HepG2 (cell line): ENCODE results near the gene C1orf74. TPM values are rescaled to one million over a fixed set of nuclear protein-coding genes. Genes with fewer than 3 reads are reported as not detected.

Experiments used
- ARHGAP35 ChIP-seq: sonication (generic); formaldehyde crosslinking; IDR thresholded peaks from 2 replicates; pipeline ENCODE4 v1.9.0; 2022; ENCODE audit warnings: mild to moderate bottlenecking, inconsistent platforms, moderate library complexity, missing genetic modification reagents, borderline replicate concordance
- DPF2 ChIP-seq: sonication (generic); formaldehyde crosslinking; IDR thresholded peaks from 2 replicates; pipeline ENCODE4 v1.4.0; 2020; ENCODE audit warnings: mild to moderate bottlenecking, low read depth, missing genetic modification reagents, borderline replicate concordance
- KDM3A ChIP-seq: IDR thresholded peaks from 2 replicates; pipeline ENCODE4 v1.6.1; 2018; ENCODE audit warnings: low read depth, missing compliant biosample characterization
- ZMYM4 ChIP-seq: sonication (generic); formaldehyde crosslinking; IDR thresholded peaks from 2 replicates; pipeline ENCODE4 v1.8.1; 2023; ENCODE audit warnings: mild to moderate bottlenecking, missing genetic modification reagents
- ZNF446 ChIP-seq: sonication (generic); formaldehyde crosslinking; IDR thresholded peaks from 2 replicates; pipeline ENCODE4 v1.5.0; 2020; ENCODE audit warnings: mild to moderate bottlenecking, missing genetic modification reagents
- polyA plus RNA-seq, 8 experiments: library from polyadenylated mRNA; depleted of rRNA in 3 of 8; stranded (reverse) in 7 of 8; unstranded in 1 of 8; fragments of >200 nt; fragmentation: Illumina TruSeq in 4 of 8; extraction: Trizol in 4 of 8; gene quantifications; 2 replicates each; pipeline versions ENCODE4 v1.2.1 to v1.2.3, GENCODE V29; 2011 to 2016; ENCODE audit warnings: low read depth in 4 of 8, missing spikeins in 1 of 8, mixed read lengths in 1 of 8; ENCODE audit not compliant: insufficient read depth in 1 of 8
- total RNA-seq, 5 experiments: library from RNA; depleted of rRNA; stranded (reverse); fragments of >200 nt; fragmentation: Illumina TruSeq; extraction: Trizol; gene quantifications; 2 replicates each; pipeline ENCODE4 v1.2.3, GENCODE V29; 2016; ENCODE audit warnings: low read depth in 1 of 5
- TF ChIP-seq, protein P1 (sequence below): IDR thresholded peaks from 2 replicates; pipeline ENCODE4 v1.4.0; 2020; ENCODE audit warnings: mild to moderate bottlenecking, missing genetic modification reagents
- TF ChIP-seq, protein P2 (sequence below): IDR thresholded peaks from 2 replicates; pipeline ENCODE4 v1.6.1; 2018; ENCODE audit warnings: missing genetic modification reagents
- TF ChIP-seq, protein P3 (sequence below): sonication (generic); formaldehyde crosslinking; IDR thresholded peaks from 2 replicates; pipeline ENCODE4 v1.4.0; 2020; ENCODE audit warnings: low read depth, mild to moderate bottlenecking, missing genetic modification reagents
- TF ChIP-seq, protein P4 (sequence below): sonication (generic); formaldehyde crosslinking; IDR thresholded peaks from 2 replicates; pipeline ENCODE4 v1.9.0; 2021; ENCODE audit warnings: mild to moderate bottlenecking, missing genetic modification reagents
- TF ChIP-seq, protein P5 (sequence below): sonication (generic); formaldehyde crosslinking; IDR thresholded peaks from 2 replicates; pipeline ENCODE4 v1.5.0; 2020; ENCODE audit warnings: missing genetic modification reagents

The C1orf74 gene
- total and polyA plus RNA-seq, 2 of the 13 experiments (the other 11 are each of a cell fraction or from before 2014, with no cell fraction given), result 0.33 to 0.71 TPM

DNA sequence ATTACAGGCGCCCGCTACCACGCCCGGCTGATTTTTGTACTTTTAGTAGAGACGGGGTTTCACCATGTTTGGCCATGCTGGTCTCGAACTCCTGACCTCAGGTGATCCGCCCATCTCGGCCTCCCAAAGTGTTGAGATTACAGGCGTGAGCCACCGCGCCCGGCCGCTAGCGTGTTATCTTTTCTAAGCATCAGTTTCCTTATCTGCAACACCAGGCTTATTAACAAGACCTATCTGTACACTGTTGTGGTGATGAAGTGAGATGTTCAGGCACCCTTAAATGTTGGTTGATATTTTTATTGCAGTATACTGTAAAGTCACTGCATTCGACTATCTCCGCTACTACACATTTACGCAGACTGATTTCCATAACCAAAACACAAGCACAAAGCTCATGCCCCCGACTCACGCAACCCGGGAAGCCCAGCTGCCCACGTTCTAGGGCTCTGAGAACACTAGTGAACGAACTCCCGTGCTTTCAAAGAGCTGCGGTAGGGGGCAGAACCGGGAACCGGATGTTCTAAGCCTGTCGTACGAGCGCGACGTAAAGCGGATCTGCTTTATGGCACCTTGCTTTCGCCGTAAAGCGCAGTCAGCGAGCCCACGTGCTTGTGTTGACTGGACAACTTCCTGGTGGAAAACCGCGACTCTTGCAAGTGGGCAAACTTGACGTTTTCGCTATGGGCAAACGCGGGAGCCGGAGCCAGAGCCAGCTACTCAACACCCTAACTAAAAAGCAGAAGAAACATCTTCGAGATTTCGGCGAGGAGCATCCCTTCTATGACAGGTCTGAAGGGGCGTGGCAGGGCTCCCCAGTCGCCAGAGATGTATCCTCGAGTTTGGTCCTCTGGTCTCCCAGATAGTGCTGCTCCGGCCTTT lies 43.3 kb upstream of the C1orf74 start, which contains the start of gene UTP25 (continued):
- TF ChIP-seq, protein P1, sequence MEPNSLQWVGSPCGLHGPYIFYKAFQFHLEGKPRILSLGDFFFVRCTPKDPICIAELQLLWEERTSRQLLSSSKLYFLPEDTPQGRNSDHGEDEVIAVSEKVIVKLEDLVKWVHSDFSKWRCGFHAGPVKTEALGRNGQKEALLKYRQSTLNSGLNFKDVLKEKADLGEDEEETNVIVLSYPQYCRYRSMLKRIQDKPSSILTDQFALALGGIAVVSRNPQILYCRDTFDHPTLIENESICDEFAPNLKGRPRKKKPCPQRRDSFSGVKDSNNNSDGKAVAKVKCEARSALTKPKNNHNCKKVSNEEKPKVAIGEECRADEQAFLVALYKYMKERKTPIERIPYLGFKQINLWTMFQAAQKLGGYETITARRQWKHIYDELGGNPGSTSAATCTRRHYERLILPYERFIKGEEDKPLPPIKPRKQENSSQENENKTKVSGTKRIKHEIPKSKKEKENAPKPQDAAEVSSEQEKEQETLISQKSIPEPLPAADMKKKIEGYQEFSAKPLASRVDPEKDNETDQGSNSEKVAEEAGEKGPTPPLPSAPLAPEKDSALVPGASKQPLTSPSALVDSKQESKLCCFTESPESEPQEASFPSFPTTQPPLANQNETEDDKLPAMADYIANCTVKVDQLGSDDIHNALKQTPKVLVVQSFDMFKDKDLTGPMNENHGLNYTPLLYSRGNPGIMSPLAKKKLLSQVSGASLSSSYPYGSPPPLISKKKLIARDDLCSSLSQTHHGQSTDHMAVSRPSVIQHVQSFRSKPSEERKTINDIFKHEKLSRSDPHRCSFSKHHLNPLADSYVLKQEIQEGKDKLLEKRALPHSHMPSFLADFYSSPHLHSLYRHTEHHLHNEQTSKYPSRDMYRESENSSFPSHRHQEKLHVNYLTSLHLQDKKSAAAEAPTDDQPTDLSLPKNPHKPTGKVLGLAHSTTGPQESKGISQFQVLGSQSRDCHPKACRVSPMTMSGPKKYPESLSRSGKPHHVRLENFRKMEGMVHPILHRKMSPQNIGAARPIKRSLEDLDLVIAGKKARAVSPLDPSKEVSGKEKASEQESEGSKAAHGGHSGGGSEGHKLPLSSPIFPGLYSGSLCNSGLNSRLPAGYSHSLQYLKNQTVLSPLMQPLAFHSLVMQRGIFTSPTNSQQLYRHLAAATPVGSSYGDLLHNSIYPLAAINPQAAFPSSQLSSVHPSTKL, result 0 out of 2 replicates have a peak, but pooled peaks have one; percentile 40
- peak; percentile 98 for TF ChIP-seq ZMYM4
- TF ChIP-seq, protein P2, sequence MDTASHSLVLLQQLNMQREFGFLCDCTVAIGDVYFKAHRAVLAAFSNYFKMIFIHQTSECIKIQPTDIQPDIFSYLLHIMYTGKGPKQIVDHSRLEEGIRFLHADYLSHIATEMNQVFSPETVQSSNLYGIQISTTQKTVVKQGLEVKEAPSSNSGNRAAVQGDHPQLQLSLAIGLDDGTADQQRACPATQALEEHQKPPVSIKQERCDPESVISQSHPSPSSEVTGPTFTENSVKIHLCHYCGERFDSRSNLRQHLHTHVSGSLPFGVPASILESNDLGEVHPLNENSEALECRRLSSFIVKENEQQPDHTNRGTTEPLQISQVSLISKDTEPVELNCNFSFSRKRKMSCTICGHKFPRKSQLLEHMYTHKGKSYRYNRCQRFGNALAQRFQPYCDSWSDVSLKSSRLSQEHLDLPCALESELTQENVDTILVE, result peak; percentile 70; the same call in 1 of the 2 replicates
- TF ChIP-seq ZNF446, result no peak
- TF ChIP-seq, protein P3, sequence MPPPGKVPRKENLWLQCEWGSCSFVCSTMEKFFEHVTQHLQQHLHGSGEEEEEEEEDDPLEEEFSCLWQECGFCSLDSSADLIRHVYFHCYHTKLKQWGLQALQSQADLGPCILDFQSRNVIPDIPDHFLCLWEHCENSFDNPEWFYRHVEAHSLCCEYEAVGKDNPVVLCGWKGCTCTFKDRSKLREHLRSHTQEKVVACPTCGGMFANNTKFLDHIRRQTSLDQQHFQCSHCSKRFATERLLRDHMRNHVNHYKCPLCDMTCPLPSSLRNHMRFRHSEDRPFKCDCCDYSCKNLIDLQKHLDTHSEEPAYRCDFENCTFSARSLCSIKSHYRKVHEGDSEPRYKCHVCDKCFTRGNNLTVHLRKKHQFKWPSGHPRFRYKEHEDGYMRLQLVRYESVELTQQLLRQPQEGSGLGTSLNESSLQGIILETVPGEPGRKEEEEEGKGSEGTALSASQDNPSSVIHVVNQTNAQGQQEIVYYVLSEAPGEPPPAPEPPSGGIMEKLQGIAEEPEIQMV (CRISPR knock-in tag), result no peak
- TF ChIP-seq KDM3A (CRISPR knock-in tag), result peak; percentile 62
- TF ChIP-seq ARHGAP35, result no peak
- no peak for TF ChIP-seq DPF2 (CRISPR knock-in tag)
- TF ChIP-seq, protein P4, sequence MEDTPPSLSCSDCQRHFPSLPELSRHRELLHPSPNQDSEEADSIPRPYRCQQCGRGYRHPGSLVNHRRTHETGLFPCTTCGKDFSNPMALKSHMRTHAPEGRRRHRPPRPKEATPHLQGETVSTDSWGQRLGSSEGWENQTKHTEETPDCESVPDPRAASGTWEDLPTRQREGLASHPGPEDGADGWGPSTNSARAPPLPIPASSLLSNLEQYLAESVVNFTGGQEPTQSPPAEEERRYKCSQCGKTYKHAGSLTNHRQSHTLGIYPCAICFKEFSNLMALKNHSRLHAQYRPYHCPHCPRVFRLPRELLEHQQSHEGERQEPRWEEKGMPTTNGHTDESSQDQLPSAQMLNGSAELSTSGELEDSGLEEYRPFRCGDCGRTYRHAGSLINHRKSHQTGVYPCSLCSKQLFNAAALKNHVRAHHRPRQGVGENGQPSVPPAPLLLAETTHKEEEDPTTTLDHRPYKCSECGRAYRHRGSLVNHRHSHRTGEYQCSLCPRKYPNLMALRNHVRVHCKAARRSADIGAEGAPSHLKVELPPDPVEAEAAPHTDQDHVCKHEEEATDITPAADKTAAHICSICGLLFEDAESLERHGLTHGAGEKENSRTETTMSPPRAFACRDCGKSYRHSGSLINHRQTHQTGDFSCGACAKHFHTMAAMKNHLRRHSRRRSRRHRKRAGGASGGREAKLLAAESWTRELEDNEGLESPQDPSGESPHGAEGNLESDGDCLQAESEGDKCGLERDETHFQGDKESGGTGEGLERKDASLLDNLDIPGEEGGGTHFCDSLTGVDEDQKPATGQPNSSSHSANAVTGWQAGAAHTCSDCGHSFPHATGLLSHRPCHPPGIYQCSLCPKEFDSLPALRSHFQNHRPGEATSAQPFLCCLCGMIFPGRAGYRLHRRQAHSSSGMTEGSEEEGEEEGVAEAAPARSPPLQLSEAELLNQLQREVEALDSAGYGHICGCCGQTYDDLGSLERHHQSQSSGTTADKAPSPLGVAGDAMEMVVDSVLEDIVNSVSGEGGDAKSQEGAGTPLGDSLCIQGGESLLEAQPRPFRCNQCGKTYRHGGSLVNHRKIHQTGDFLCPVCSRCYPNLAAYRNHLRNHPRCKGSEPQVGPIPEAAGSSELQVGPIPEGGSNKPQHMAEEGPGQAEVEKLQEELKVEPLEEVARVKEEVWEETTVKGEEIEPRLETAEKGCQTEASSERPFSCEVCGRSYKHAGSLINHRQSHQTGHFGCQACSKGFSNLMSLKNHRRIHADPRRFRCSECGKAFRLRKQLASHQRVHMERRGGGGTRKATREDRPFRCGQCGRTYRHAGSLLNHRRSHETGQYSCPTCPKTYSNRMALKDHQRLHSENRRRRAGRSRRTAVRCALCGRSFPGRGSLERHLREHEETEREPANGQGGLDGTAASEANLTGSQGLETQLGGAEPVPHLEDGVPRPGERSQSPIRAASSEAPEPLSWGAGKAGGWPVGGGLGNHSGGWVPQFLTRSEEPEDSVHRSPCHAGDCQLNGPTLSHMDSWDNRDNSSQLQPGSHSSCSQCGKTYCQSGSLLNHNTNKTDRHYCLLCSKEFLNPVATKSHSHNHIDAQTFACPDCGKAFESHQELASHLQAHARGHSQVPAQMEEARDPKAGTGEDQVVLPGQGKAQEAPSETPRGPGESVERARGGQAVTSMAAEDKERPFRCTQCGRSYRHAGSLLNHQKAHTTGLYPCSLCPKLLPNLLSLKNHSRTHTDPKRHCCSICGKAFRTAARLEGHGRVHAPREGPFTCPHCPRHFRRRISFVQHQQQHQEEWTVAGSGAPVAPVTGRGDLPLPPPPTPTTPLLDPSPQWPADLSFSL, result no peak
- TF ChIP-seq, protein P5, sequence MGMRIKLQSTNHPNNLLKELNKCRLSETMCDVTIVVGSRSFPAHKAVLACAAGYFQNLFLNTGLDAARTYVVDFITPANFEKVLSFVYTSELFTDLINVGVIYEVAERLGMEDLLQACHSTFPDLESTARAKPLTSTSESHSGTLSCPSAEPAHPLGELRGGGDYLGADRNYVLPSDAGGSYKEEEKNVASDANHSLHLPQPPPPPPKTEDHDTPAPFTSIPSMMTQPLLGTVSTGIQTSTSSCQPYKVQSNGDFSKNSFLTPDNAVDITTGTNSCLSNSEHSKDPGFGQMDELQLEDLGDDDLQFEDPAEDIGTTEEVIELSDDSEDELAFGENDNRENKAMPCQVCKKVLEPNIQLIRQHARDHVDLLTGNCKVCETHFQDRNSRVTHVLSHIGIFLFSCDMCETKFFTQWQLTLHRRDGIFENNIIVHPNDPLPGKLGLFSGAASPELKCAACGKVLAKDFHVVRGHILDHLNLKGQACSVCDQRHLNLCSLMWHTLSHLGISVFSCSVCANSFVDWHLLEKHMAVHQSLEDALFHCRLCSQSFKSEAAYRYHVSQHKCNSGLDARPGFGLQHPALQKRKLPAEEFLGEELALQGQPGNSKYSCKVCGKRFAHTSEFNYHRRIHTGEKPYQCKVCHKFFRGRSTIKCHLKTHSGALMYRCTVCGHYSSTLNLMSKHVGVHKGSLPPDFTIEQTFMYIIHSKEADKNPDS (CRISPR knock-in tag), result no peak
